Gastrocnemius medialis (tissue), 4 donors: ENCODE results near the gene TMEM255B.
"Not testable (repeated sequence)": the region's sequence is repeated elsewhere in the genome, so short reads cannot be mapped to it uniquely, and the experiment has no call there.

Experiments used
- CTCF ChIP-seq, 5 experiments: fragments of 450-650 bp in 3 of 5; fragments of 200-600 bp in 2 of 5; sonication (generic) in 2 of 5; IDR thresholded peaks in 4 of 5; conservative IDR thresholded peaks in 1 of 5; 1 replicate in 4 of 5; 2 replicates in 1 of 5; pipeline ENCODE4 v1.5.1; 2016 to 2019; ENCODE audit warnings: antibody characterized with exemption in 5 of 5, mild to moderate bottlenecking in 3 of 5, moderate library complexity in 3 of 5
- POLR2A ChIP-seq, 2 donors: fragments of 450-650 bp; IDR thresholded peaks; one replicate each; pipeline ENCODE4 v1.6.1; 2017; ENCODE audit warnings: antibody characterized with exemption in 2 of 2, mild to moderate bottlenecking in 2 of 2, moderate library complexity in 2 of 2

- not testable (repeated sequence) for TF ChIP-seq CTCF (IDR thresholded peaks at IDR 0.05 in 4 of 5, conservative IDR thresholded peaks at IDR 0.05 in 1 of 5); POLR2A (IDR thresholded peaks at IDR 0.05)
Measured at GRCh38 chr13:113830426-113830950, 71.5 kb downstream of the TMEM255B start.
